Spleen (tissue), 11 donors: Measurements from ENCODE around the gene FAM3C. TPM values are rescaled to one million over a fixed set of nuclear protein-coding genes. Genes with fewer than 3 reads are reported as not detected.

Experiments
- DNase-seq: peaks from one replicate; pipeline ENCODE4 v3.0.0-alpha.2; 2020
- H3K27ac ChIP-seq, 8 donors: fragments of 200-600 bp; sonication (generic) in 7 of 8; 1 replicate in 4 of 8; 2 replicates in 4 of 8; pipeline versions ENCODE4 v1.5.0 to v1.8.0; 2016 to 2021; ENCODE audit warnings: inconsistent platforms in 4 of 8, mild to moderate bottlenecking in 4 of 8, moderate library complexity in 1 of 8
- H3K27me3 ChIP-seq, 7 donors: fragments of 200-600 bp; sonication (generic) in 6 of 7; replicated peaks in 1 of 7; 1 replicate in 4 of 7; 2 replicates in 3 of 7; pipeline versions ENCODE4 v1.5.0 to v1.8.0; 2016 to 2021; ENCODE audit warnings: inconsistent platforms in 3 of 7, mild to moderate bottlenecking in 1 of 7
- H3K36me3 ChIP-seq, 6 donors: fragments of 200-600 bp; sonication (generic) in 5 of 6; 1 replicate in 4 of 6; 2 replicates in 2 of 6; pipeline versions ENCODE4 v1.5.0 to v1.8.0; 2016 to 2021; ENCODE audit warnings: inconsistent platforms in 2 of 6
- H3K4me1 ChIP-seq, 6 donors: fragments of 200-600 bp; sonication (generic) in 5 of 6; 1 replicate in 3 of 6; 2 replicates in 3 of 6; pipeline versions ENCODE4 v1.5.0 to v1.8.0; 2016 to 2021; ENCODE audit warnings: inconsistent platforms in 3 of 6
- H3K4me3 ChIP-seq, 8 donors: fragments of 200-600 bp; sonication (generic) in 7 of 8; 1 replicate in 4 of 8; 2 replicates in 4 of 8; pipeline versions ENCODE4 v1.5.0 to v1.8.0; 2016 to 2021; ENCODE audit warnings: inconsistent platforms in 4 of 8, mild to moderate bottlenecking in 4 of 8, moderate library complexity in 2 of 8
- H3K9me3 ChIP-seq, 8 donors: fragments of 200-600 bp; sonication (generic) in 7 of 8; 1 replicate in 4 of 8; 2 replicates in 4 of 8; pipeline versions ENCODE4 v1.5.0 to v1.8.0; 2016 to 2021; ENCODE audit warnings: inconsistent platforms in 4 of 8
- POLR2A ChIP-seq, 3 donors: fragments of 450-650 bp; IDR thresholded peaks; one replicate each; pipeline ENCODE4 v1.5.1; 2017; ENCODE audit warnings: antibody characterized with exemption in 3 of 3, mild to moderate bottlenecking in 1 of 3
- POLR2AphosphoS5 ChIP-seq, 3 donors: sonication (generic); formaldehyde crosslinking; IDR thresholded peaks; one replicate each; pipeline ENCODE4 v1.5.1; 2017; ENCODE audit warnings: antibody characterized with exemption in 3 of 3
- WGBS, 5 donors: extraction: QIAGEN DNeasy Blood & Tissue Kit in 3 of 5; methylation state at CpG; one replicate each; pipeline versions ENCODE4 v1.1.5 to v1.1.7; 2013 to 2018; 5-methylcytosine and 5-hydroxymethylcytosine counted together
- intact Hi-C: fragments of 100-400 bp; cut with DNase I; formaldehyde crosslinking; loops from one replicate; pipeline ENCODE4 v1.15.0; 2023; ENCODE audit warnings: low total_unique reads
- polyA plus RNA-seq, 3 donors: library from polyadenylated mRNA; stranded (reverse); fragments of 200-250 nt; gene quantifications; one replicate each; pipeline ENCODE4 v1.2.1, GENCODE V29; 2013
- total RNA-seq, 7 donors: library from RNA; depleted of rRNA in 3 of 7; stranded (reverse); fragments of >200 nt in 3 of 7; fragmentation: NEBNext Ultra II Directional in 4 of 7; extraction: Animal tissue kit (Norgen Biotek cat#: 25700) in 4 of 7; gene quantifications; one replicate each; pipeline versions ENCODE4 v1.1.0 to v1.2.1, GENCODE V29; 2016 to 2021
- TF ChIP-seq, protein P1 (sequence below), 11 experiments: fragments of 200-600 bp in 7 of 11; fragments of 450-650 bp in 4 of 11; sonication (generic) in 4 of 11; IDR thresholded peaks in 8 of 11; conservative IDR thresholded peaks in 3 of 11; 1 replicate in 7 of 11; 2 replicates in 4 of 11; pipeline versions ENCODE4 v1.4.0 to v1.8.0; 2016 to 2021; ENCODE audit warnings: antibody characterized with exemption in 11 of 11, inconsistent platforms in 4 of 11, mild to moderate bottlenecking in 1 of 11
- donor health status: healthy with polysubstance abuse.
- donor health status: DM: no; HTN: no; CAD: no; lungs with moderate emphysema.
- donor health status: DM: no; HTN: no; CAD: no.
- donor health status: Bipolar disorder and iron deficiency.
- donor health status: healthy.
- donor health status: DM: no; HTN: no; CAD: no.
- donor health status: DM: yes; HTN: yes; CAD: no.

The FAM3C gene
- total and polyA plus RNA-seq, 10 donors, result 35.4 to 69.2 (median 54.1) TPM

DNA sequence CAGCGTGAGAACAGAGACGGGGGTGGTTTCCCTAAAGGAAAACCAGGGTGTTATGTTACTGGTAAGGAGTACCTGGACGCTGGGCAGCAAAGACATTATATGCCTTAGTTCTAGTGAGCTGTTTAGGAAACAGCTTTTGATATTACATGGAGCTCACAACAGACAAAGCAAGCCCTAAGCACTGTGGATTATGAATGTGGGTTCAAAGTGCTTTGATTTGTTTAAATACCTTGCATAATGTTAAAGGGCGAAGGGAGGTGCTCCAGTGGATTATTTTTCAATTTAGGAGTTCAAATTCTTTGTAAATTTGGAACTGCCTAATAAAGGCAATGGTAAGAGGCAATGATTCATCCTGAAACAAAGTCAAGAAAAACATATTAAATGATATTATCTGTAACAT is 53.5 kb downstream of the FAM3C start:
- Histone ChIP-seq H3K36me3 (peaks cover 0 to 36% (median 8%) of the 10 kb centered on the region in 6 donors), H3K4me3 (no peak overlapping the region), H3K27me3 (no peaks in the 10 kb centered on the region), H3K27ac (no peak overlapping the region), H3K9me3 (no peaks in the 10 kb centered on the region), H3K4me1 (no peaks in the 10 kb centered on the region)
- intact Hi-C loops, result no loop called here
- no peak for DNase-seq
- 92 to 96% (median 95%) methylated on average over 4 of the region's 4 CpGs for WGBS, 5 donors
- no peak for TF ChIP-seq POLR2A (IDR thresholded peaks at IDR 0.05)
- TF ChIP-seq, protein P1, sequence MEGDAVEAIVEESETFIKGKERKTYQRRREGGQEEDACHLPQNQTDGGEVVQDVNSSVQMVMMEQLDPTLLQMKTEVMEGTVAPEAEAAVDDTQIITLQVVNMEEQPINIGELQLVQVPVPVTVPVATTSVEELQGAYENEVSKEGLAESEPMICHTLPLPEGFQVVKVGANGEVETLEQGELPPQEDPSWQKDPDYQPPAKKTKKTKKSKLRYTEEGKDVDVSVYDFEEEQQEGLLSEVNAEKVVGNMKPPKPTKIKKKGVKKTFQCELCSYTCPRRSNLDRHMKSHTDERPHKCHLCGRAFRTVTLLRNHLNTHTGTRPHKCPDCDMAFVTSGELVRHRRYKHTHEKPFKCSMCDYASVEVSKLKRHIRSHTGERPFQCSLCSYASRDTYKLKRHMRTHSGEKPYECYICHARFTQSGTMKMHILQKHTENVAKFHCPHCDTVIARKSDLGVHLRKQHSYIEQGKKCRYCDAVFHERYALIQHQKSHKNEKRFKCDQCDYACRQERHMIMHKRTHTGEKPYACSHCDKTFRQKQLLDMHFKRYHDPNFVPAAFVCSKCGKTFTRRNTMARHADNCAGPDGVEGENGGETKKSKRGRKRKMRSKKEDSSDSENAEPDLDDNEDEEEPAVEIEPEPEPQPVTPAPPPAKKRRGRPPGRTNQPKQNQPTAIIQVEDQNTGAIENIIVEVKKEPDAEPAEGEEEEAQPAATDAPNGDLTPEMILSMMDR (IDR thresholded peaks at IDR 0.05 in 8 of 11, conservative IDR thresholded peaks at IDR 0.05 in 3 of 11), result no peak
- no peak for TF ChIP-seq POLR2AphosphoS5 (IDR thresholded peaks at IDR 0.05)

DNA sequence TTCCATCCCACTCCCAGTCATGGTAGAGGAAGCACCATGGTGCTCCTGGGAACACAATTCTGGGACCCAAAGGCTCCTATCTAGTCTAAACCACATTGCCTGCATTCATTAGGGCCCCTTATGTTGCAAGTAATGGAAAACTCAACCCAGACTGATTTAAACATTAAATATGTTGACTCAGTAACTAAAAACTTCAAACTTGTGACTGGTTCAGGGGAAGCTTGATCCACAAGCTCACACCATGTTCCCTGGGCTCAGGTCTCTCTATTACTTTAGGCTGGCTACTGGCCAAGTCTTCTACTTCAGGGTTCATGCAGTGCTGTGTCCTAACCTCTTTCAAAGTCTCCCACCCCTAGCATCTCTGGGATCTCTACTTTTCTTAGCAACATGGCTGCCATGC is 54.2 kb downstream of the FAM3C start:
- peaks cover 0 to 30% (median 5%) of the 10 kb centered on the region in 6 donors for H3K36me3 ChIP-seq
- no peak overlapping the region for H3K27ac ChIP-seq
- H3K9me3 ChIP-seq, result no peaks in the 10 kb centered on the region
- no peak overlapping the region for H3K4me3 ChIP-seq
- no peaks in the 10 kb centered on the region for H3K4me1 ChIP-seq
- DNase-seq, result no peak
- intact Hi-C loops, result no loop called here
- TF ChIP-seq POLR2A (IDR thresholded peaks at IDR 0.05) (no peak), POLR2AphosphoS5 (IDR thresholded peaks at IDR 0.05) (no peak)
- TF ChIP-seq, protein P1 (IDR thresholded peaks at IDR 0.05 in 8 of 11, conservative IDR thresholded peaks at IDR 0.05 in 3 of 11), result no peak
- no peaks in the 10 kb centered on the region for H3K27me3 ChIP-seq

DNA sequence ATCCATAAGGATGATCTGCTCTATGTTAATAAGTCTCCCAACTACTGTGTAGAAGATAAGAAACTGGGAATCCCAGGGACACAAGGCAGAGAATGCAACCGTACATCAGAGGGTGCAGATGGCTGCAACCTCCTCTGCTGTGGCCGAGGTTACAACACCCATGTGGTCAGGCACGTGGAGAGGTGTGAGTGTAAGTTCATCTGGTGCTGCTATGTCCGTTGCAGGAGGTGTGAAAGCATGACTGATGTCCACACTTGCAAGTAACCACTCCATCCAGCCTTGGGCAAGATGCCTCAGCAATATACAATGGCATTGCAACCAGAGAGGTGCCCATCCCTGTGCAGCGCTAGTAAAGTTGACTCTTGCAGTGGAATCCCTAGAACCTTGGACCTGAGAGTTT is 57.0 kb downstream of the FAM3C start:
- TF ChIP-seq, protein P1 (IDR thresholded peaks at IDR 0.05 in 8 of 11, conservative IDR thresholded peaks at IDR 0.05 in 3 of 11), result no peak
- TF ChIP-seq POLR2A (IDR thresholded peaks at IDR 0.05) (no peak), POLR2AphosphoS5 (IDR thresholded peaks at IDR 0.05) (peak in 1 of 3 donors; percentile 18)
- peaks cover 0 to 18% (median 0%) of the 10 kb centered on the region in 6 donors for H3K36me3 ChIP-seq
- H3K4me1 ChIP-seq, result no peaks in the 10 kb centered on the region
- no peak overlapping the region for H3K4me3 ChIP-seq
- no peaks in the 10 kb centered on the region for H3K9me3 ChIP-seq
- DNase-seq, result no peak
- H3K27ac ChIP-seq, result no peak overlapping the region
- 58 to 77% (median 66%) methylated on average over 5 of the region's 5 CpGs for WGBS, 5 donors
- H3K27me3 ChIP-seq, result no peaks in the 10 kb centered on the region
- intact Hi-C loops, result no loop called here

DNA sequence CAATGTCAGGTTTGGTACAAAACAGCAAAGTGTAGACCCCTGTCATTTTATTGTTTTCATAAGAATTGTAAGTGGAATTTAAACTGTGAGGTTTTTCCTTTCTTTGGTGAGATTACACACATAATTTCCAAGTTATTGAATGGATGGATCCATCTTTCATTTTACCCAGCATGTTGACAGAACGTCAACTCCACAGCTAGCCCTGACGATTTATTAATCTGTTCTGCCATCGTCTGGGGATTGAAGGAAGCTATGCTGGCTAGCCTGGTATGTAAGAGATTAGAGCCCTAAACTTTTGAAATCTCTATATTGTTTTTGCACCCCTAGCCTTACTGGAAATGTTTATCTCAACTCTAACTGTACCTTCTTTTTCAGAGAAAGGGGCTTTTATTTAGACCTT is 58.7 kb downstream of the FAM3C start:
- Histone ChIP-seq H3K4me1 (no peaks in the 10 kb centered on the region), H3K36me3 (peaks cover 0 to 13% (median 0%) of the 10 kb centered on the region in 6 donors), H3K27ac (no peak overlapping the region), H3K9me3 (no peaks in the 10 kb centered on the region), H3K27me3 (peaks cover 0 to 12% (median 6%) of the 10 kb centered on the region in 7 donors), H3K4me3 (no peak overlapping the region)
- TF ChIP-seq POLR2AphosphoS5 (IDR thresholded peaks at IDR 0.05) (no peak), POLR2A (IDR thresholded peaks at IDR 0.05) (no peak)
- TF ChIP-seq, protein P1 (IDR thresholded peaks at IDR 0.05 in 8 of 11, conservative IDR thresholded peaks at IDR 0.05 in 3 of 11), result peak in 5 of 11 experiments; percentile 16 to 34 (median 18)
- 8 to 24% (median 15%) methylated on average over 3 of the region's 3 CpGs for WGBS, 5 donors
- DNase-seq, result no peak
- intact Hi-C loops, result no loop called here
